Breast epithelium (tissue), 3 donors: ENCODE measurements around the gene TNRC18.
"Not testable (repeated sequence)": the region's sequence is repeated elsewhere in the genome, so short reads cannot be mapped to it uniquely, and the experiment has no call there.

Experiments
- POLR2A ChIP-seq: fragments of 450-650 bp; IDR thresholded peaks from one replicate; pipeline ENCODE4 v1.6.1; 2016; ENCODE audit warnings: antibody characterized with exemption, mild to moderate bottlenecking, moderate library complexity
- POLR2AphosphoS5 ChIP-seq, 3 donors: sonication (generic); formaldehyde crosslinking; IDR thresholded peaks; one replicate each; pipeline ENCODE4 v1.6.1; 2017; ENCODE audit warnings: antibody characterized with exemption in 3 of 3
- TF ChIP-seq, protein P1 (sequence below), 3 donors: fragments of 450-650 bp; IDR thresholded peaks; one replicate each; pipeline ENCODE4 v1.5.1; 2016 to 2017; ENCODE audit warnings: antibody characterized with exemption in 3 of 3, mild to moderate bottlenecking in 3 of 3, moderate library complexity in 3 of 3

DNA sequence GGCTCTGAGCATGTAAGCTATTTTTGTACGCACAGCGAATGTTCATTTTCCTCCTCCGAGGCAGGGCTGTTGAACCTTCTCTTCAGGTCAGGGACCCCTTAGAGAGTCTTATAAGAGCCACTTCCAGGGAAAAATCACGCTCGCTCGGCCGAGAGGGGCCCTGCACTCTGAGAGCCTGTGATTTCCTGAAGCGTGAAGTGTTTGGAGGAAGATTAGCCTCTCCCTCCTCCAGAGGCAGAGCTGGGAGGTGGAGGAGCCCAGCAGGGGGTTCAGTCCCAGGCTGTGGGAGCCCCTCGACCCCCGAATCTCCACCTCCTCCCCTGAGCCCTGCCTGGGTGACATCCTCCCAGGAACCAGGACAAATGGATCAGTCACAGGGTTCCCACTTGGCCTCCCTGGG, 160.6 kb downstream of the TNRC18 start:
- TF ChIP-seq, protein P1, sequence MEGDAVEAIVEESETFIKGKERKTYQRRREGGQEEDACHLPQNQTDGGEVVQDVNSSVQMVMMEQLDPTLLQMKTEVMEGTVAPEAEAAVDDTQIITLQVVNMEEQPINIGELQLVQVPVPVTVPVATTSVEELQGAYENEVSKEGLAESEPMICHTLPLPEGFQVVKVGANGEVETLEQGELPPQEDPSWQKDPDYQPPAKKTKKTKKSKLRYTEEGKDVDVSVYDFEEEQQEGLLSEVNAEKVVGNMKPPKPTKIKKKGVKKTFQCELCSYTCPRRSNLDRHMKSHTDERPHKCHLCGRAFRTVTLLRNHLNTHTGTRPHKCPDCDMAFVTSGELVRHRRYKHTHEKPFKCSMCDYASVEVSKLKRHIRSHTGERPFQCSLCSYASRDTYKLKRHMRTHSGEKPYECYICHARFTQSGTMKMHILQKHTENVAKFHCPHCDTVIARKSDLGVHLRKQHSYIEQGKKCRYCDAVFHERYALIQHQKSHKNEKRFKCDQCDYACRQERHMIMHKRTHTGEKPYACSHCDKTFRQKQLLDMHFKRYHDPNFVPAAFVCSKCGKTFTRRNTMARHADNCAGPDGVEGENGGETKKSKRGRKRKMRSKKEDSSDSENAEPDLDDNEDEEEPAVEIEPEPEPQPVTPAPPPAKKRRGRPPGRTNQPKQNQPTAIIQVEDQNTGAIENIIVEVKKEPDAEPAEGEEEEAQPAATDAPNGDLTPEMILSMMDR (IDR thresholded peaks at IDR 0.05), result not testable (repeated sequence)
- not testable (repeated sequence) for TF ChIP-seq POLR2A; POLR2AphosphoS5 (IDR thresholded peaks at IDR 0.05)
